DND-41 (cell line): ENCODE measurements around the gene WNT5B.
A peak's percentile ranks its signal among the peaks of the same experiment; 100 is the strongest.

ENCODE experiments used
- ATAC-seq: fragments of 200-7000 bp; cut with Tn5 transposase; 3 replicates; pipeline ENCODE4 v1.9.1; 2021; ENCODE audit warnings: low read depth; ENCODE audit not compliant: insufficient read depth
- DNase-seq: peaks from one replicate; pipeline ENCODE4 v3.0.0-alpha.2; 2020
- H2AFZ ChIP-seq: 2 replicates; pipeline ENCODE4 v1.6.0; 2012; ENCODE audit warnings: low read depth, low read length
- H3K27ac ChIP-seq: 2 replicates; pipeline ENCODE4 v1.5.1; 2012; ENCODE audit warnings: low read length, inconsistent platforms
- H3K27me3 ChIP-seq: fragments of 200-600 bp; sonication (generic); 2 replicates; pipeline ENCODE4 v1.6.0; 2012; ENCODE audit warnings: low read length, mild to moderate bottlenecking, inconsistent platforms; ENCODE audit not compliant: insufficient read depth, poor library complexity
- H3K36me3 ChIP-seq: 2 replicates; pipeline ENCODE4 v1.5.1; 2012; ENCODE audit warnings: low read length, inconsistent platforms; ENCODE audit not compliant: insufficient read depth
- H3K4me1 ChIP-seq: 2 replicates; pipeline ENCODE4 v1.5.1; 2012; ENCODE audit warnings: mild to moderate bottlenecking, low read length; ENCODE audit not compliant: insufficient read depth
- H3K4me2 ChIP-seq: 2 replicates; pipeline ENCODE4 v1.6.0; 2012; ENCODE audit warnings: mild to moderate bottlenecking, moderate library complexity, low read length, inconsistent platforms; ENCODE audit not compliant: insufficient read depth
- H3K4me3 ChIP-seq, 2 experiments: fragments of 200-600 bp in 1 of 2; shearing (Covaris generic) in 1 of 2; 2 replicates each; pipeline ENCODE4 v1.5.1; 2012 to 2016; ENCODE audit warnings: inconsistent platforms in 2 of 2, low read length in 2 of 2, mild to moderate bottlenecking in 2 of 2, low read depth in 1 of 2, moderate library complexity in 1 of 2
- H3K79me2 ChIP-seq: 2 replicates; pipeline ENCODE4 v1.6.0; 2012; ENCODE audit warnings: low read length, inconsistent platforms; ENCODE audit not compliant: insufficient read depth
- H3K9ac ChIP-seq: 2 replicates; pipeline ENCODE4 v1.6.0; 2012; ENCODE audit warnings: low read depth, mild to moderate bottlenecking, inconsistent platforms, low read length, moderate library complexity
- H3K9me3 ChIP-seq: 2 replicates; pipeline ENCODE4 v1.5.1; 2012; ENCODE audit warnings: low read length, moderate library complexity, mild to moderate bottlenecking, inconsistent platforms; ENCODE audit not compliant: insufficient read depth, severe bottlenecking
- H4K20me1 ChIP-seq: 2 replicates; pipeline ENCODE4 v1.6.0; 2012; ENCODE audit warnings: low read length; ENCODE audit not compliant: insufficient read depth
- CTCF ChIP-seq: IDR thresholded peaks from 2 replicates; pipeline ENCODE4 v1.5.1; 2012; ENCODE audit warnings: borderline replicate concordance, low read length, moderate library complexity, mild to moderate bottlenecking; ENCODE audit not compliant: poor library complexity, severe bottlenecking; ENCODE audit errors: extremely low read depth
- EZH2 ChIP-seq: IDR thresholded peaks from 3 replicates; pipeline ENCODE4 v1.6.1; 2012; ENCODE audit warnings: borderline replicate concordance, low read depth, mild to moderate bottlenecking, moderate library complexity, low read length, inconsistent platforms; ENCODE audit not compliant: severe bottlenecking

The WNT5B gene

GRCh38 chr12:1634590-1635191 is 5.7 kb downstream of the WNT5B start:
- DNase-seq (peak; percentile 71), ATAC-seq (peak; percentile 85)
- H3K36me3 ChIP-seq = no peaks in the 10 kb centered on the region
- no peak for TF ChIP-seq EZH2
- TF ChIP-seq CTCF = peak; percentile 90
- H3K79me2 ChIP-seq = no peaks in the 10 kb centered on the region
- no peak overlapping the region for H3K4me2 ChIP-seq
- H3K9me3 ChIP-seq = no peaks in the 10 kb centered on the region
- H2AFZ ChIP-seq = no peak overlapping the region
- no peak overlapping the region for H3K27ac ChIP-seq
- no peak overlapping the region for H3K4me3 ChIP-seq
- H3K9ac ChIP-seq = no peak overlapping the region
- H4K20me1 ChIP-seq = 0 out of 2 replicates have a peak, but pooled peaks cover 9% of the 10 kb centered on the region
- peaks cover 51% of the 10 kb centered on the region for H3K27me3 ChIP-seq
- peaks cover 10% of the 10 kb centered on the region for H3K4me1 ChIP-seq

- no peak overlapping the region for H2AFZ ChIP-seq
- H3K4me2 ChIP-seq = no peak overlapping the region
- H3K4me1 ChIP-seq = peaks cover 2% of the 10 kb centered on the region
- no peak overlapping the region for H3K4me3 ChIP-seq
- H3K79me2 ChIP-seq = no peaks in the 10 kb centered on the region
- no peaks in the 10 kb centered on the region for H3K36me3 ChIP-seq
- TF ChIP-seq EZH2 = no peak
- TF ChIP-seq CTCF = no peak
- no peak for DNase-seq
- ATAC-seq = no peak
- H3K9ac ChIP-seq = no peak overlapping the region
- peaks cover 43% of the 10 kb centered on the region for H3K27me3 ChIP-seq
- H3K9me3 ChIP-seq = no peaks in the 10 kb centered on the region
- 0 out of 2 replicates have a peak, but pooled peaks cover 6% of the 10 kb centered on the region for H4K20me1 ChIP-seq
- H3K27ac ChIP-seq = no peak overlapping the region
Observed at GRCh38 chr12:1635301-1636095, 6.5 kb downstream of the WNT5B start.

GRCh38 chr12:1638203-1638602 is 9.2 kb downstream of the WNT5B start:
- no peak for TF ChIP-seq CTCF
- TF ChIP-seq EZH2 = no peak
- ATAC-seq = no peak
- peaks cover 16% of the 10 kb centered on the region for H3K27me3 ChIP-seq
- no peaks in the 10 kb centered on the region for H3K9me3 ChIP-seq
- no peak overlapping the region for H2AFZ ChIP-seq
- DNase-seq = no peak
- no peak overlapping the region for H3K9ac ChIP-seq
- no peaks in the 10 kb centered on the region for H3K36me3 ChIP-seq
- H3K4me1 ChIP-seq = no peaks in the 10 kb centered on the region
- H4K20me1 ChIP-seq = no peaks in the 10 kb centered on the region
- H3K27ac ChIP-seq = no peak overlapping the region
- H3K79me2 ChIP-seq = no peaks in the 10 kb centered on the region
- no peak overlapping the region for H3K4me3 ChIP-seq
- no peak overlapping the region for H3K4me2 ChIP-seq
